SU-DHL-6 (cell line): ENCODE measurements around the gene RALBP1.

Source experiments
- EZH2phosphoT487 ChIP-seq: fragments of 200-600 bp; sonication (generic), shearing (Covaris generic); conservative IDR thresholded peaks from 2 replicates; pipeline ENCODE4 v1.6.1; 2018; ENCODE audit warnings: mild to moderate bottlenecking, antibody characterized with exemption, low read length, moderate library complexity, mixed read lengths
- TF ChIP-seq, protein P1 (sequence below): fragments of 200-600 bp; sonication (generic); IDR thresholded peaks from one replicate; pipeline ENCODE4 v1.5.1; 2017; ENCODE audit warnings: antibody characterized with exemption, mild to moderate bottlenecking, low read length, moderate library complexity; ENCODE audit not compliant: insufficient read depth, poor library complexity, severe bottlenecking

DNA sequence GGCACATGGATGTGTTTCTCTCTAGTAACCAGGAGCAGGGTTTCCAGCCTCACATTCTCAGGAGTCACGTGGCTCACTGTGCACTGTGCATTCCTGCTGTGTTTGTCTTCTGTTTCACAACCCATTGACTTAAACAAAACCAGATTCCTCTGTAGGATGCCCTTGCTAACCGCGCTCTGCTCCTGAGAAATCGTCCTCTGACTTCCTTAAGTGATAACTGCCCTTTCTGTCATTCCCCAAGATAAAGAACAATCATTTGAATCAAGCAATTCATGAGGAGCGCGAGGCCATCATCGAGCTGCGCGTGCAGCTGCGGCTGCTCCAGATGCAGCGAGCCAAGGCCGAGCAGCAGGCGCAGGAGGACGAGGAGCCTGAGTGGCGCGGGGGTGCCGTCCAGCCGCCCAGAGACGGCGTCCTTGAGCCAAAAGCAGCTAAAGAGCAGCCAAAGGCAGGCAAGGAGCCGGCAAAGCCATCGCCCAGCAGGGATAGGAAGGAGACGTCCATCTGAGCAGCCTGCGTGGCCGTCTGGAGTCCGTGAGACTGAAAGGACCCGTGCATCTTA is 60.2 kb downstream of the RALBP1 start:
- TF ChIP-seq, protein P1, sequence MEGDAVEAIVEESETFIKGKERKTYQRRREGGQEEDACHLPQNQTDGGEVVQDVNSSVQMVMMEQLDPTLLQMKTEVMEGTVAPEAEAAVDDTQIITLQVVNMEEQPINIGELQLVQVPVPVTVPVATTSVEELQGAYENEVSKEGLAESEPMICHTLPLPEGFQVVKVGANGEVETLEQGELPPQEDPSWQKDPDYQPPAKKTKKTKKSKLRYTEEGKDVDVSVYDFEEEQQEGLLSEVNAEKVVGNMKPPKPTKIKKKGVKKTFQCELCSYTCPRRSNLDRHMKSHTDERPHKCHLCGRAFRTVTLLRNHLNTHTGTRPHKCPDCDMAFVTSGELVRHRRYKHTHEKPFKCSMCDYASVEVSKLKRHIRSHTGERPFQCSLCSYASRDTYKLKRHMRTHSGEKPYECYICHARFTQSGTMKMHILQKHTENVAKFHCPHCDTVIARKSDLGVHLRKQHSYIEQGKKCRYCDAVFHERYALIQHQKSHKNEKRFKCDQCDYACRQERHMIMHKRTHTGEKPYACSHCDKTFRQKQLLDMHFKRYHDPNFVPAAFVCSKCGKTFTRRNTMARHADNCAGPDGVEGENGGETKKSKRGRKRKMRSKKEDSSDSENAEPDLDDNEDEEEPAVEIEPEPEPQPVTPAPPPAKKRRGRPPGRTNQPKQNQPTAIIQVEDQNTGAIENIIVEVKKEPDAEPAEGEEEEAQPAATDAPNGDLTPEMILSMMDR: no peak
- no peak for TF ChIP-seq EZH2phosphoT487
